ENCODE data around the gene RARB.

GRCh38 chr3:25573386-25574171 lies 145.5 kb downstream of the RARB start:
- TF ChIP-seq CTCF (conservative IDR thresholded peaks at IDR 0.05 in 1 of 2, IDR thresholded peaks at IDR 0.05 in 1 of 2; ENCODE audit: low read depth in 1 of 2, low read length in 2 of 2) (no peak), EZH2 (IDR thresholded peaks at IDR 0.05; ENCODE audit: low read length, missing control alignments) (no peak)

All from fibroblast of lung (primary cell).